CD4-positive, alpha-beta T cell treated with Interleukin-4 for 1 hour (primary cell): ENCODE data around the gene SEMG2.

ENCODE experiments used
- DNase-seq, 2 donors: peaks; one replicate each; pipeline ENCODE4 v3.0.0-alpha.2; 2020 to 2022

Gene SEMG2, protein sequence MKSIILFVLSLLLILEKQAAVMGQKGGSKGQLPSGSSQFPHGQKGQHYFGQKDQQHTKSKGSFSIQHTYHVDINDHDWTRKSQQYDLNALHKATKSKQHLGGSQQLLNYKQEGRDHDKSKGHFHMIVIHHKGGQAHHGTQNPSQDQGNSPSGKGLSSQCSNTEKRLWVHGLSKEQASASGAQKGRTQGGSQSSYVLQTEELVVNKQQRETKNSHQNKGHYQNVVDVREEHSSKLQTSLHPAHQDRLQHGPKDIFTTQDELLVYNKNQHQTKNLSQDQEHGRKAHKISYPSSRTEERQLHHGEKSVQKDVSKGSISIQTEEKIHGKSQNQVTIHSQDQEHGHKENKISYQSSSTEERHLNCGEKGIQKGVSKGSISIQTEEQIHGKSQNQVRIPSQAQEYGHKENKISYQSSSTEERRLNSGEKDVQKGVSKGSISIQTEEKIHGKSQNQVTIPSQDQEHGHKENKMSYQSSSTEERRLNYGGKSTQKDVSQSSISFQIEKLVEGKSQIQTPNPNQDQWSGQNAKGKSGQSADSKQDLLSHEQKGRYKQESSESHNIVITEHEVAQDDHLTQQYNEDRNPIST

DNA sequence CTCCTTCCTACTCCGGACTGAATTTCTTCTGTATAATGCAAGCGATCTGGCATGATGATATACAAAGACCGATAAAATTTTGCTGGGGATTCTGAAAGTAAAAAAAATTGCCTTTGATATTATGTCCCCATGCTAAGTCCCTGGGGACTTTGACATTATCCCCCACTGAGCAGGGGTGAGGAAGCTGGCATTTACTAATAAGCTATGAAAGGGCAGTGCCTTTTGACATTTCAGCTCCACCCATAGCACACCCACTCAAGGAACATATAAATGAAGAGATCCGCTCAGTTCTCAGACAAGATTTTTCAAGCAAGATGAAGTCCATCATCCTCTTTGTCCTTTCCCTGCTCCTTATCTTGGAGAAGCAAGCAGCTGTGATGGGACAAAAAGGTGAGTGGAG is at the start of gene SEMG2:
SEMG2 (plus strand) TSS at position 298 of the 400 bp plus-strand sequence; CDS start at position 315, 17 bp downstream.
- no peak for DNase-seq

DNA sequence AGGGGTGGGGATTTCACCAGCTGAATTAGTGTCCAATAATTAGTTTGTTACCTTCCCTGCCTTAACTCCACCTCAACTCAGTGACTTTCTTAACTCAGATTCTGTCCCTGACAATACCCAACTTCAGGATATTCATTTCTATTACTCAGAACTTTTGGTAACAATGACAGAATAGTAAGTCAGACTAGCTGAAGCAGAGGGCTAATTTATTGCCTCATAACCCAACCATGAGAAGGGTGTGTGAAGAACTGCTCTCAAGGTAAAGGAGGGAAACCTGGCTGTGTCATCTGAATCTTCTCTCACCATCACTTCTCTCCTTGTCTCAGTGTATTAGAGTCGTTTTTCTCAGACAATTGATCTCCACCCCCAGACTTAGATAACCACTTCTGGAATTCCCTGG is 47.7 kb upstream of the SEMG2 start:
- DNase-seq: no peak

DNA sequence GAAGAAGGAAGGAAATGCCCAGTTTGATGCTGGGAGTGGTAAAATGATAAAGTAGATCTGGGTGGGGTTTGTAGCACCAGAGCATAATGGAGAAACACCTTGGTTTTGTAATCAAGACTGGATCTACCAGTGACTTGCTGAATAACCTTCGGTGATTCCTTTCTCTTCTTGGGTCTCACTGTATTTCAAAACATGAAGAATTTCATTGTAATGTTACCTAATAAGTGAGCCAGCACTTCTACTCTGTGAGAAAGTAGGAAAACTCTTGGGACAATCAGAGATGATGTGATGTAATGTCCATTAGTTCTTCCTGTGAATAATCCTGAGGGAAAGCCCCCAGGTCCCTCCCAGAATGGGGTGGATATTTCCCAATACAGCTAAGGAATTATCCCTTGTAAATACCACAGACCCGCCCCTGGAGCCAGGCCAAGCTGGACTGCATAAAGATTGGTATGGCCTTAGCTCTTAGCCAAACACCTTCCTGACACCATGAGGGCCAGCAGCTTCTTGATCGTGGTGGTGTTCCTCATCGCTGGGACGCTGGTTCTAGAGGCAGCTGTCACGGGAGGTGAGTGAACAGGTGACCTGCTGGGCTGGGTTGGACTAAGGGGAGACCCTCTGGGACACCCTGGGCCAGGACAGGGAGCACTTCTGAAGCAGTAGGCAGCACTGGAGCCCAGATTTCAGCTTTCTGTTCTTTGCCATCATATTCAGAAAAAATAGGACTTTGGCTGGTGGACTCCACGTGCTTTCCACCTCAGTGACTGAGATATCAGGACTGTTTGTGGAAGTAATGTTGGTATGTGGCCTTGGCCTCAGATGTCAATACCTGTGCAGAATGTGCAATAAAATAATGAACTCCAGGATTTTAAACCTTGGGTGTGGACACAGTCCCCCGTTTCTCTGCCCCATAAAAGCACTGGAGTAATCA is 46.5 kb upstream of the SEMG2 start, which contains the start of gene PI3:
PI3 (plus strand) TSS at position 469 of the 931 bp plus-strand sequence; CDS start at position 490, 21 bp downstream.
- no peak for DNase-seq

DNA sequence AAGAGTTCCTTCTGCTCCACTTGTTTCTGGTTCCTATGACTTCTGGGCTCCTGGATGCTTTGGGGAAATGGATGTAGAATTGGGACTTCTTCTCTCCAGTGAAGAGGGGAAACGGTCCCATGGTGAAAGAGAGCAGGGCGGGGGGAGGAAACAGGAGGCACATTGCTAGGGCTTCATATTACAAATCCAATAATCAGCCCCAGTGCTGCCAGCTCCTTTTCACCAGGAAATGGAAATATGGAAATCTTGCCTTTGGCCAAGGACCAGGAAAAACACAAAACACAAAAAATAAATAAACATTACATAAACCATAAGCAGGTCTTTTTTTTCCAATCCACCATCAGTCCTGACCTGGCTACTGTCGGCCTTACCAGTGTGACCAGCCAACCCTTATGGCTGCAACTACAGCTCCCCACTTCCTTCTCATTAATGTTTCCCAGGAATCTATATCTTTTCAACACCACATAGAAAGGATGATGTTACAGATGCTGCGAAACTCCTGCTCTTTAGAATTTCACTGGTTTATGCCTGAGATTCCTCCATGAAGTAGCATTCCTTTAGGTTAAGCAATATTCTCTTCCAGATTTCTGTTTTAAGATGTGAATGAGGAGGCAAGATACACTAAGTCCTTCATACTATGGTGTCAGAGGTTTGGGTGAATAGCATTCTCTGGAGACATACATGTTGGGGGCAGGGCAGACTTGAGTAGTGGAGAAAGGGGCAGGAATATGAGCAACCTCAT is 44.5 kb upstream of the SEMG2 start:
- no peak for DNase-seq

DNA sequence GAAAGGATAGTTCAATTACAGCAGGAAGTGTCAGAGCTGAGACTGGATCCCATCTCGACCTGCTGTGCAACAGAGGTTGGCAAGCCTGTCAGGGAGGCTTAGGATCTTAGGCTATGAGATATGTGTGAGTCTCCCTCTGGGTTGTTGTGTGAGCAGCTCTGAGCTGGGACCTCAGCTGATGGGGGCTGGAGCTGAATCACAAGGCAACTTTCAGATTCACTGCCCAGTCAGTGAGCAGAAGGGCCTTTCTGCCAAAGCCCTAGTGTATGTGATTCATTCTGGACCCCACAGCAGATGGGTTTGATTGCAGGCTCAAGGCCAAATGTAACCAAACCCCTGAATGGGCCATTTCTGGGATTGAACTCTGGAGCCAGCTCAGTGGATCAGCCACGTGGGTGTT is 42.0 kb upstream of the SEMG2 start:
- no peak for DNase-seq

DNA sequence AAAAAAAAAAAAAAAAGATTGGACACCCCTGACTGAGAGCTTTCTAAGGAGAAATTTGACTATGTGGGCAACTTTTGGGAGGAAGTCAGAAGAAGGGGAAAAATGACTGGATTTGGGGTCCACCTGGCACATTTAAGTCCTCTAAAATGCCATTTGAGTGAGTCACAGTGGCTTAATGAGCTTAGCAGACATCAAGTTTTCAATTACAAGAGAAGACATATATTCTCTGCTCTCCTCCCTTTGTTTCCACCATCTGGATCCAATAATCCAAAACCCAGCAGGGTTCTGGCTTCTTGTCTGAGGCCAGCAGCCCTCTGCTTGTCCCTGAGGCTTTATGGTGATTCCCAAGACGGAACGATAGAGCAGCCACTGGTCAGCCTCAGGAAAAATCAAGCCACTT is 39.5 kb upstream of the SEMG2 start:
- no peak for DNase-seq

DNA sequence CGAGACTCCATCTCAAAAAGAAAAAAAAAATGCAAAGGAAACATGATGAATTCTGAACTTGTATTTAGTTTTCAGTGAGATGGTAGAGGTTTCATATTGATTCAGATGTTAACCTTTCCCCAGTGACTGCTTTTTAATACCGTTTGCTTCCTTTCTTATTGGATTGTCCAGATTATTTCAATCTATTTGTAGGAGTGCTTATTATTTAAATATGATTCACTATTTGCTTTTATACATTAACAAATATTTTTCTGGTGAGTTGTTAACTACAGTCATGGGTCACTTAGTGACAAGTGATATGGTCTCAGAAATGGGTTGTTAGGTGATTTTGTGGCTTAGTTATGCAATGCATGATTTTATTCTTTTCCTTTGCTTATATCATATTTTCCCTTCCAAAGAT is 38.1 kb upstream of the SEMG2 start:
- no peak for DNase-seq

DNA sequence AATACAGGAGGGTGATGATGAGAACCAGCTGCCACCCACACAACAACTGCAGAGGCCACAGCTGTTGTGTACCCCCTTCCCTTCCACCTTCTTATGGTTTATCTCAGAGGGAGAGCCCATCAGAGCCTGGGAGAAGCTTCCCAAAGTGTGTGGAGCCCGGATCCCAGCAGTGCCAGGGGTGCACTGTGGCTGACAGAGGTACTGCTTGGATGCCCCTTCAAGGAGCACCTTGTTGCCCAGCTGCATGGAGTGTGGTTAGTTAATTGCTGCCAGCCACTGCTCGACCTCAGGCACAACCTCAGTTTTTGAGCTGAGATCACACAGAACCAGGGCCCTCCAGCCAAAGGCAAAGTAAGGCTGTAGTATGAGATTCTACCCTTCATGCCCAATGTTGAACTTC is 33.5 kb upstream of the SEMG2 start:
- DNase-seq: no peak

DNA sequence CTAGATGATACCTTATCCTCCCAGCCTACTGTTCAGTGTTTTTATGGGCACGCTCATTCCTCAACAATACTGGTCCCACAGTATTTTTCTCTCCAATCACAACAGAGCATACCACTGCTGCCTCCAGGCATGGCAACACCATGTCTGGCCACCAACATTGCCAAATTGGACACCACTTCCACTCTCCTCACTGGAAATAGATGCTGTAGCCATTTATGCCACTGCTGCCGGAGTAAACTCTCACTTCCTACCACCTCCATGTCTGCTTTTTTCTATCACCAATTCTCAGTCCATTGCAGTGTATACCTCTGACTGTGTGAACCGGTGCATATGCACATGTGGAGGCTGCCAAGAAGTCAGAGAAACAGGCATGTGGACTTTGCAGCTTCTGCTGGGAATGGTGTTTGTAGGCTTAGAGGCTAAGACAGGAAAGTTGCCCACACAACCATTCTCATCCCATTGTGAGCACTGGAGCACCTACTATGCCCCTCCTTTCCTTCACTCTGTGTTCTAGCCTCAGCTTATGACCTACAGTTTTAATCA is 32.0 kb upstream of the SEMG2 start:
- DNase-seq: no peak

DNA sequence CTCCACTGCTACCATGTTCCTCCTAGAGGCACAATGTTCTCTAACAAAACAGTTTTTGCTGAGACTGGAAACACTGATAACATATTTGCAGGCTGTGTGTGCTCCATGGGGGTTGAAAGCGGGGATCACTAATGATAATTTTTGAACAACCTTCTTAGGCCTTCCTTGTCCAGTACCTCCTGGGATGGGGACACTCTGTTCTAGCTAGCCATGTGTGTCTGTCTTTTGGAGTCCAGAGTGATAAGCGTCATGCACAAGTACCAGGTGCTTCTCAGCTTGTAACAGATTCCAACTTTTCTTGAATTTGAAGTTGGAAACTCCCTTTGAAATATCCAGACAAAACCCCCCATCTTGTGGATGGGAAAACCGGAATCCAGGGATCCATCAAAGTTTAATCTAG is 31.3 kb upstream of the SEMG2 start:
- no peak for DNase-seq

DNA sequence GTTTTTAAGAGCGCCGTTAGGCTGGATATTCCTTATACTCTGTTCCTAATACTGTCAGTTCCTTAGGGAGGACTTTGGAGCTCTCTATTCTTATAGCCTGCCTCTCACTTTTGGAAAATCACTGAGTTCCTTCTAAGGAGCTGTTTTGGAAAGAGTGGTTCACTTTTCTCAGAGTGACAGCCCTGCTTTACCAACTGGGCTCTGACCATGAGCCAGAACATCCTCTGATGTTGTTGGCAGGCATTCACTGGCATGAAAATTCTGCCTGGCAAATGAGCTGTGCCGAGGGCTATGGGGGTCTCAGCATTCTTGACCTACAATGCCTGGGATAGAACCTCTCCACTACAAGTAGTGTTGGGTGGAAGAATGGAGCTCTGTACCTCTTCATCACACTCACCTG is 29.2 kb upstream of the SEMG2 start:
- DNase-seq: no peak

DNA sequence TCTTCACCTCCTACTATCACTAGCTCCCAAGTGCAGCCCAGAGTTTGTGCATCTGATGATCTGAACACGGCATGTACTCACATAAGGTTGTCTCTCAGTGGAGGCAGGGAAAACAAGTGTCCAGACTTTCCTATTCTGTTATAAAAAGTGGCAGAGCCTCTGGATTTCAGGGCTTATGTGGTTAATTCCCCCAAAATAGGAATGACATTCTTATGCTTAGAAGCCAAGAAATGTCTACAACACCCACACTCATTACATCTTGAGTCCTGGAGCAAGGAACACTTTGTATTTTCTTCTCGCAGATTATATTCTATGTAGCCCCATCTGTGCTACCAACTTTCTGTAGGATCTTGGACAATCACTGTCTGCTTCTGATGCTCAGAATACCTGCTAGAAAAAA is 27.8 kb upstream of the SEMG2 start:
- no peak for DNase-seq

DNA sequence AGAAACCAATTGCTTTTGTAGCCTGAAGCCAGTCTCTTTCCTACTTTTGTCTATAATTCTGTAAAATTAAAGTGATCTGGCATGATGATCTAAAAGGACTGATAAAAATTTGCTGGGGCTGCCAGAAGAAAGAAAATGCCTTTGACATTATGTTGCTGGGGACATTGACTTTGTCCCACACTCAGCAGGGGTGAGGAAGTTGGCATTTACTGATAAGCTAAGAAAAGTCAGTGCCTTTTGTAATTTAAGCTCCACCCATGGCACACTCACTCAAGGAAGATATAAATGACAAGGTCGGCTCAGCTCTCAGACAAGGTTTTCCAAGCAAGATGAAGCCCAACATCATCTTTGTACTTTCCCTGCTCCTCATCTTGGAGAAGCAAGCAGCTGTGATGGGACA is 14.4 kb upstream of the SEMG2 start, which contains the start of gene SEMG1:
SEMG1 (plus strand) TSS at position 309 of the 400 bp plus-strand sequence; CDS start at position 330, 21 bp downstream.
- no peak for DNase-seq

DNA sequence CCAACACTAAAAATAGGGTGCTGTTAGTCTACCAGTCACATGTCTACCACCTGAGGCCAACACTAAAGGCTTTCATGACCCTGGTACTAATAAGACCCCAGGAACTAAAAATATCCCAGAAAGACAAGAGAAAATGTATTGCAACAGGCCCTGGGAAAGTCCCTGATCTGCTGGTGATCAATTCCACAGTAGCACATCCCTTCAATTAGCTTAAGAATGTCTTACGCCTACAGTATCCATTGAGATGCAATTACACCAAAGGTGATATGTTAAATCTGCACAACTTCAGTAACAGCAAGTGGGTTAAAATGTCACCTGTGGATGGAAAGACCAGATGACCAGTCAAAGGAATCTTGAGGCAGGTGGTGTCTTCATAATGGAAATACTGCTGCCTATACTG is 11.2 kb upstream of the SEMG2 start:
- no peak for DNase-seq

DNA sequence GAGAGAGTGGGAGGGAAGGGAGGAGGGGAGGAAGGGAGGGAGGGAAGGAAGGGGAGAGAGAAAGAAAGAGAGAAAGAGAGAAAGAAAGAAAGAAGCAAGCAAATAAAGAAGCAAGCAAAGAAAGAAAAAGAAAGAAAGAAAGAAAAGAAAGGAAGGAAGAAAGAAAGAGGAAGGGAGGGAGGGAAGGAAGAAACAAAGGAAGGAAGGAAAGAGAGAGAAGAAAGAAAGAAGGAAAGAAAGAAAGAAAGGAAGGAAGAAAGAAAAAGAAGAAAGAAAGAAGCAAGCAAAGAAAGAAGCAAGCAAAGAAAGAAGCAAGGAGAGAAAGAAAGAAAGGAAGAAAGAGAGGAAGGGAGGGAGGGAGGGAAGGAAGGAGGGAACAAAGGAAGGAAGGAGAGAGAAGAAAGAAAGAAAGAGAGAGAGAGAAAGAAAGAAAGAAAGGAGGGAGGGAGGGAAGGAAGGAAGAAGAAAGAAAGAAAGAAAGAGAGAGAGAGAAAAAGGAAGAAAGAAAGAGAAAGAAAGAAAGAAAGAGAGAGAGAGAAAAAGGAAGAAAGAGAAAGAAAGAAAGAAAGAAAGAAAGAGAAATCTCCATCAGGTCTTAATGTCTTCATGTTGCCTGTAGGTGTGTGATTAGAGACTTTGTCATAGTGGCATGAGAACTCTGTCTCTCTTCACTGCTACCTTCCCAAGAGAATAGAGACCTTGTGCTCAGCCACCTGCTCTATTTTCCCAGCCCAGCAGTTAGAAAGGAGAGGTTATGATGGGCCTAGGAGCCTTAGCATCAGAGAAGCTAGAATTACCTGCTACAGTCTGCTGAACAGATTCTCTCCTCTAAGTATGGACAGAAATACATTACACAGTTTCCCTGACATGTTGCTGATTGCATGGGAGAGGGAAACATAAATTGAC is 9.4 kb upstream of the SEMG2 start:
- DNase-seq: no peak

DNA sequence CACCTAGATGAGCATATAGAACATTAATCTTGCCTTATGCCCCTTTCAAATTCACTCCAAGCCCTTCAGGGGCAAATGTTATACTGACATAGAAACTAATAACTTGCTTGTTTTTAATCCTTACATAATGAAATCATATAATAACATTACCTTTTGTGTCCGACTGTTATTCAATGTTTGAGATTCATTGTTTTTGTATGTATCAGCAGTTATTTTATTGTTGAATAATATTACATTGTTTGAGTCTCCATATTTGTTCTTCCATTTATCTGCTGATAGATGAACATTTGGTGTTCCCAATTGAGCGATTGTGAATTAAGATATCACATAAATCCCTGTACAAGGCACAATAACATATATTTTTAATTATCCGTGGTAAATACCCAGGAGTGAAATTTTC is 8.3 kb upstream of the SEMG2 start:
- DNase-seq: no peak

DNA sequence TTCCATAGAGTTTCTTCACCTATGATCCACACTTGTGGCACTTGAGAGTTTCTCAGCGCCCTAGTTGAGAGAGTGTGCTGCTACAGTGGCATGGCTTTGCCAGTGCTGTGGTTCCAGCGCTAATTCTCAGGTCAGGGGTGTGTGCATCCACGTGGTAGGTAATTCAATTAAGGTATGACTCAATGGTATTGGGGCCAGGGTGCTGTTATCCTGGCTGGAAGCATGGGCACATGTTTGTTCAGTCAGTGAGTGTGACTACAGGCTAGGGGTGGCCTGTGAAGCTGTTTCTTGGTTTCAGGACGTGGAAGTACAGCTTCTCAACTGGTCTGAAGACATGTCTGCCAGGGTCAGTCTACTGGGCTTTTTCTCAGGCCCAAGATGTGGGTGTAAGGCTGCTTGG is 3.0 kb upstream of the SEMG2 start:
- no peak for DNase-seq

DNA sequence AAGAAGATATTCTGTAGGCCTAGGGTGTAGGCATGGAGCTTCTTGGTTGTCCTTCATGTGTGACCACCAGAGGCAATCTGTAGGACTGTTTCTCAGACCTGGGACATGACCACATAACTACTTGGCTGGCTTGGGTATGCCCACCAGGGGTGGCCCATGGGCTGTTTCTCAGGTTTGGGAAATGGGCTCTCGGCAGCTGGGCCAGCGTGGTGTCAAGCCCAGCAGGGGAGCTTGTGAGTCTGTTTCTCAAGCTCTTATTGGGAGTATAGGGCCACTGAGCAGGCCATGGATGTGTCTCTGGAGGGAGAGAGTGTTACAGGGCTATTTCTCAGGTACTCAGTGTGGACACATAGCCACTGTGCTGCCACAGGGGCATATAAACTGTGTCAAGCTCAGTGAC is 2.5 kb upstream of the SEMG2 start:
- no peak for DNase-seq

DNA sequence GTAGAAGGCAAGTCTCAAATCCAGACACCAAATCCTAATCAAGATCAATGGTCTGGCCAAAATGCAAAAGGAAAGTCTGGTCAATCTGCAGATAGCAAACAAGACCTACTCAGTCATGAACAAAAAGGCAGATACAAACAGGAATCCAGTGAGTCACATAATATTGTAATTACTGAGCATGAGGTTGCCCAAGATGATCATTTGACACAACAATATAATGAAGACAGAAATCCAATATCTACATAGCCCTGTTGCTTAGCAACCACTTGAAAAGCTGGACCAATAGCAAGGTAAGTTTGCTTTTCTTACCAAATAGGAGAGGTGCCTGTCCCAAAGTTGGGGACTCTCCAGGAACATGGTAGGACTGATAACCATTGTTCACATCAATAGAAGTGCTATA is 2.0 kb downstream of the SEMG2 start:
- DNase-seq: no peak

DNA sequence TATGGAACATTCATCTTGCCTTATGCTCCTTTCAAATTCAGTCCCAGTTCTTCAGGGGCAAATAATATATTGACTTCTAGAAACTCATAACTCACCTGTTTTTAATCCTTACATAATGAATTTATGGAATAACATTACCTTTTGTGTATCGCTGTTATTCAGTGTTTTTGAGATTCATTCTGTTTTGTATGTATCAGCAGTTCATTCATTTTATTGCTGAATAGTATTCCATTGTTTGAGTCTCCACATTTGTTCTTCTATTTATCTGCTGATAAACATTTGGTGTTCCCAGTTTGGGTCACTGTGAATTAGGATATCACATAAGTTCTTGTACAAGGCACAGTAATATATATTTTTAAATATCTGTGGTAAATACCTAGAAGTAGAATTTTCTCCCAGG is 5.1 kb downstream of the SEMG2 start:
- DNase-seq: no peak
